Measurements from ENCODE around the gene AKIRIN2.
A peak's percentile ranks its signal among the peaks of the same experiment; 100 is the strongest.
"Not testable (repeated sequence)": the region's sequence is repeated elsewhere in the genome, so short reads cannot be mapped to it uniquely, and the experiment has no call there.

The AKIRIN2 gene

DNA sequence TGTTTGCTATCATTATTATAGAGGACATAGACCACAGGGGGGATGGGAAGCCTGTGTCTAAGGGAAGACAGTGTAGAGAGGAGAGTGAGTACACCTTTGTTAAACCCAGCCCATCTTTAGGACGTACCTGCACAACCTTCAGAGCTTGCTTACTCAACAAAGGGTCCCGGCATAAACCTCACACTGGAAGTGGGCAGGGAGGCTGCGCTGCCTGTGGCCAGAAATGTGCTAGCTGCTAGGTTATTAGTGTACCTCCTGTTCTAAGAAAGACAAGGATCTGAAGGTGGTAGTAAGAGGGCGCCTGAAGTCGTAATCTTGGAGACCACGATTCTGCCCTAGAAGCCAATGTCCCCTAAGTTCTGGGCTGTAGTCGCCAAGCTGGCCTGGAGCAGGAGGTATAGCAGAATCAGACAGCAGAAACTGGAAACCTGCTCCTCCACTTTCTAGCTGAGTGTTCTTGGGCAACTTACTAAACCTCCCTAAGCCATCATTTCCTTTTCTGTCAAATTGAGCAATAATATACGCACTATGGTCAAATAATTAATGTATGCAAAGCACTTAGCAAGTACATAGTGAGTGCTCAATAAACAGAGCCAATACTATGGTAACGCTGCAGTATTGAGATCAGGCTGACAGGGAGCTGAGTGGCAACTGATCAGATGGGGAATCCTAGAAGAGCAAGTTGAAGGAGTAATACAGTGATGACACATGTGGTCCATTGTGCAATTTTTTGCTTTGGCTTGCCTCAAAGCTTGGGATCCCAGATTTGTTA lies 16.8 kb upstream of the AKIRIN2 start:
- no peak for DNase-seq (ENCODE audit: low spot score)

DNA sequence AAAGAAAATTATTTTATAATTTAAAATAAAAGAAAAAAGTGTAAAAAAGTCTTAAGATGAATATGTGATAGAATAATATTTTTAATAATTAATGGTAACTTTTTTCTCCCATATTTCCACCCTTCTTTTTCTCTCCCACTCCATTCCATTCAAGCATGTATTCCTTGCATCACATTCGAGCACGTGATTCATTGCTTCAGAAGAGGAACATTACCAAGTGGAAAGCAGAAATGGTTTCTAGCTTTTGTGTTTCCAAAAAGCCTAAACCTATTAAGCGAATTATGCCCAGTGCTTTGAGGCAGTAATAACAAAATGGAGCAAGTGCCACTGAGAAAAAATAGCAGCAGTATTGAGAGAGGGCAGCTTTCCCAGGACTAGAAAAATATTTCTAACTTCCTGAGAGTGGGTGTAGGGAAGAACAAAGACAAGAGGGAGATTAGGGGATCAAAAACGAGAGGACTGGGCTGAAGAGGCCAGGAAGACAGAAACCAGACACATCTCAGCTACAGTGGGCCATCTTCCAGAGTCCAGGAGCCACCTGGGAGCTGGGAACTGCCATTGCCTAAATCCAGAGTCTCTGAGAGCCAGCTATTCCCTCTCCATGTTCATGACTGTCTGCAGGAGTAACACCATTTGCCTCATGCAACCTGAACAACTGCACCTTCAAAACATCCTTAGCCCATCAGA lies 15.0 kb upstream of the AKIRIN2 start:
- DNase-seq (ENCODE audit: low spot score): no peak

DNA sequence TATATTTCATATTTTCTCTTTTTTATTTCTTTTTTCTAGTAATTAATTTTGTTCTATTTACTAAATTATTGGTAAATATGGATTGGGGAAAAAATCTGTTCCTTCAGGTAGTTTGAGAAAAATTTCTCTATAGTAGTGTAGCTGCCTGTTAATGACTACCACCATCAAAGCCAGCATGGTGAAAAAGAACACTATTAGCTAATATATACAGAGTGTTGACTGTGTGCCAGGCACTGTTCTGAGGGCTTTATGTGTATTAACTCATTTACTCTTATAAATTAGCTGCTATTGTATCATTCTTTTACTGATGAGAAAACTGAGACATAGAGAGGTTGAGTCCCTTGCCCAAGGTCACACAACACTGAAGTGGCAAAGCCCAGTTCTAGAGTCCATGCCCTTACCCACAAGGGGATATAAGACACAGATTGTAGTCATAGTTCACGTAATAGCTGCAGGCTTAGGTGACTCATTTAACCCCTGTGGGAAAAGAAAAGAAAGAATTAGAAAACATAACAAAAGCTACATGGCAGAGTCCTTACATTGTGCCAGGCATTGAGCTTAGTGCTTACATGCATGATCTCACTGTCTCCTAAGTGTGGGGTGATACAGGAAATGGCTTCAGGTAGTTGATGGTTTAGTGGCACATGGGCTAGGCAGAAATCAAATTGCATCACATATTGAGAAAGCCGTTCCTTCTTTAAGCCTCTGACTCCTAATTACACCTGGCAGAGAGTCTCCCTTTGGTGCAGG lies 12.2 kb upstream of the AKIRIN2 start:
- no peak for DNase-seq (ENCODE audit: low spot score)

DNA sequence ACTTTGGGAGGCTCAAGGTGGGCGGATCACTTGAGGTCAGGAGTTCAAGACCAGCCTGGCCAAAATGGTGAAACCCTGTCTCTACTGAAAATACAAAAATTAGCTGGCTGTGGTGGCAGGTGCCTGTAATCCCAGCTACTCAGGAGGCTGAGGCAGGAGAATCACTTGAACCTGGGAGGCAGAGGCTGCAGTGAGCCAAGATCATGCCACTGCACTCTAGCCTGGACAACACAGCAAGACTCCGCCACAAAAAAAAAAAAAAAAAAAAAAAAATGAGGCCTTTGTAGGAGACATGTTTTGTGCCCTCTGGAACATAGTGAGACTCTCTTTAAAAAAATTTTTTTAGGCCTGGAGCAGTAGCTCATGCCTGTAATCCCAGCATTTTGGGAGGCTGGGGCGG lies 10.7 kb upstream of the AKIRIN2 start:
- DNase-seq (ENCODE audit: low spot score): not testable (repeated sequence)

DNA sequence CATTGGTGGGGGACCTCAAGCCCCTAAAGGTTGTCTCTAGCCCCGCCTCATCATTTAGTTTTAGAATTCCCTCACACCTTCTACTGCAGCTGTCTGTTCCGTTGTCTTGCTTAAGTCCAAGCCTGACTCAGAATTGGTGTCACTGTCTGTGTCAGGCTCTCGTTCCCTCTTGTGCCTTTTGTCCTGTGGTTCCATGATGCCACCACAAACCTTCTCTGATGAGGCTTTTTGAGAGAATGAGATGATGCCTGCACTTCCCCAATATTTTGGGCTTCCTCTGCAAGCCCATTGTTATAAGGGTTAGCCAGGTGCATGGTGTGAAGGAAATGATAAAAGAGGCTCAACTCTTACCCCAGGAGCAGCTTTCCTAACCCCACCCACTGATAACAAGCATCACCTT lies 8.1 kb upstream of the AKIRIN2 start:
- DNase-seq (ENCODE audit: low spot score): no peak

DNA sequence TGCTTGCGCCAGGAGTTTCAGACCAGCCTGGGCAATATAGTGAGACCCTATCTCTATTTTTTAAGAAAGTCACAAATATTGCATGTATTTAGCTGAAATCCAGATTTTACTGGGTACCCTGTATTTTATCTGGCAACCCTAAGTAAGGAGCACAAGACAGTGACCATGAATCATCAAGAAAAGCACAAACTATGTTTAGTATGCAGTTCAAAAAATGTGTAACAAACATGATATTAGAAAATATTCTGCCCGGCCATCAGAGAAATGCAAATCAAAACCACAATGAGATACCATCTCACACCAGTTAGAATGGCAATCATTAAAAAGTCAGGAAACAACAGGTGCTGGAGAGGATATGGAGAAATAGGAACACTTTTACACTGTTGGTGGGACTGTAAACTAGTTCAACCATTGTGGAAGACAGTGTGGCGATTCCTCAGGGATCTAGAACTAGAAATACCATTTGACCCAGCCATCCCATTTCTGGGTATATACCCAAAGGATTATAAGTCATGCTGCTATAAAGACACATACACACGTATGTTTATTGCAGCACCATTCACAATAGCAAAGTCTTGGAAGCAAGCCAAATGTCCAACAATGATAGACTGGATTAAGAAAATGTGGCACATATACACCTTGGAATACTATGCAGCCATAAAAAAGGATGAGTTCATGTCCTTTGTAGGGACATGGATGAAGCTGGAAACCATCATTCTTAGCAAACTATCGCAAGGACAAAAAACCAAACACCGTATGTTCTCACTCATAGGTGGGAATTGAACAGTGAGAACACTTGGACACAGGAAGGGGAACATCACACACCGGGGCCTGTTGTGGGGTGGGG lies 6.8 kb upstream of the AKIRIN2 start:
- not testable (repeated sequence) for DNase-seq (ENCODE audit: low spot score)

DNA sequence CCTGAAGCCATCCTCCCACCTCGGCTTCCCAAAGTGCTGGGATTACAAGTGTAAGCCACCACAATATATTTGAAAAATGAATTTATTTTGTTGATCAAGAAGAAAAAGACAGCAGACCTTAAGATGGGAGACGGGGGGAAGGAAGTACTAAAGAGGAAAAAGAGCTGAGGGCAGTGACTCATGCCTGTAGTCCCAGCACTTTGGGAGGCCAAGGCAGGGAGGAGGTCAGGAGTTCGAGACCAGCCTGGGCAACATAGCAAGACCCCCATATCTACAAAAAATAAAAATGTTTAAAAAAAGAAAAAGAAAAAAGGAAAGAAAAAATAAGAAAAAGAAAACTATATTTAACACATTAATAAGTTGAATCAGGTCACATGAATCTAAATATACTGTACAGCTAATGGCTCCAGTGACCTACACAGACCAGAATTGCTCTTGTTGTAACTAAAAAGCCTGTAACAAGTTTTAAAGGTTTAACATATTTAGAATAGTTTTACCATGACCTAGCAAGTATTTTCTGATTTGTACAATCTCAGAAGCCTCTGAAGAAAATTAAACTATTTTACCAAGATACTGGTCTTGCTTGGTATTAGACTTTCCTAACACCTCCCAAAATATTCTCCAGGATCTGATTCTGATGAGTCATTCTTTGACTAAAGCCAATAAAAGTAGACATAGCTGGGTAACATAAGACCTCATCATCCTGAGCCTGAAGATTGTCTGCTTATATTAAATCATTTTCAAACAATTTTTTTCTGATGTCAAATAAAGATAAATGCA lies 4.3 kb upstream of the AKIRIN2 start:
- DNase-seq (ENCODE audit: low spot score): no peak

DNA sequence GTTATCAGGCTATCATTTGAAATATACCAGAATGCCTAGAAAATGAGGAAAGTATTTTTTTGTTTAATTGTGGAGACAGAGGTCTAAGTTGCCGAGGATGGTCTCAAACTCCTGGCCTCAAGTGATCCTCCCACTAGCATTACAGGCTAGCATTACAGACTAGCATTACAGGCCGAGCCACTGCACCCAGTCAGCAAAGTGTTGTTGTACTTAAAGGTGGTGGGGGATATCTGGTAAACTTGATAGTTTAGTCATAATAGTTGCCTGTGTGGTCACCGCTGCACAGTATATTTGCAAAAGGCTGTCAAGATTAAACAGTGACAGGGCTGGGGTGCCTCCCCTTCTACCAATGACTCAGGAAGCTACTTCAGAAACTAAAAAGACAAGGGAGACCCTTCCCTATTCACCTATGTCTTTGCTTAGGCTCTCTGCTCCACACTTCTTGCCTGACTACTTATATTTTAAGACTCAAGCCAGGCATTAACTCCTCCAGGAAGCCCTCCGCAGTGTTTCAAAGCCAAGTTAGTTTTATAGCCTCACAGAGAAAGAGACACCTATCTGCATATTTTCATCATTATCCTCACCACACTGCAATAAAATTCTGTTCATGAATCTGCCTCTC lies 3.1 kb upstream of the AKIRIN2 start:
- no peak for DNase-seq (ENCODE audit: low spot score)

DNA sequence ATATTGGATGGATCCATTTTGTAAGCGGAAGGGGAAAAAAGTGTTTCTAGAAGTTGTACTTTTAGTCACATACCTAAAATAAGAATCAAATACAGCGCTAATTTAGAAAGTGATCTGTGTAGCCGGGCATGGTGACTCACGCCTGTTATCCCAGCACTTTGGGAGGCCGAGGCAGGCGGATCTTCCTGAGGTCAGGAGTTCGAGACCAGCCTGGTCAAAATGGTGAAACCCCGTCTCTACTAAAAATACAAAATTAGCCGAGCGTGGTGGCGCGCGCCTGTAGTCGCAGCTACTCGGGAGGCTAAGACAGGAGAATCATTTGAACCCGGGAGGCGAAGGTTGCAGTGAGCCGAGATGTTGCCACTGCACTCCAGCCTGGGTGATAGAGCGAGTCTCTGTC lies 1.0 kb upstream of the AKIRIN2 start:
- not testable (repeated sequence) for DNase-seq (ENCODE audit: low spot score)

DNA sequence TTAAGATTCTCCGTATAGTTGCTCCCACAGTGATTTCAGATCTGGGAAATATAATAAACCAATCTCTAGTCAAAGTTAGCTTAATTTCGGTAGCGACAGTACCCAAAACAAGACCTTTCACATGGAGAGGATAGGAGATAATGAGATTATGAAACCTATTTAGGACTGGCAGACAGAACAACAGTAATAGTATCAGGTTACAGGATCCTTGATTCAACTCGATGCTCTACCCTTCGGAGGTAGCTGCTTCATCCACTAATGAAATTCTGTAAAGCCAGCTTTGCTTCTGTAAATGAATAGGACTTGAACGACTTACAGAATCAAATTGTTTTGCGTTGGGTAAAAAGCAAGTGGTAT lies 534 bp upstream of the AKIRIN2 start:
- DNase-seq (ENCODE audit: low spot score): no peak

DNA sequence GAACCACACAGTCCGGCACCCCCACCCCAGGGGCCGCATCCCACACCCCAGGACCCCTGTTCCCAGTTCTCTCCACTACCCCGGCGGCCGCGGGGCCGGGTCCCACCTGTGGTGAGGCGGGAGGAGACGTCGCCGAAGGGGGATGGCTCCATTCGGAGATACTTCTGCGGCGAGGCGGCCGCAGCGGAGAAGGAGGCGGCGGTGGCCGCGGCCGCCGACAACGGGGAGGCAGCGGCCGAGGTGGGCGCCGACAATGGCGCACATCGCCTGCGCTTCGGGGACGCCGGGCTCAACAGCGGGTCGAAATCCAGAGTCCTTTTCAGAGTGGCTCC lies 723 bp downstream of the AKIRIN2 start:
- DNase-seq (ENCODE audit: low spot score): no peak

DNA sequence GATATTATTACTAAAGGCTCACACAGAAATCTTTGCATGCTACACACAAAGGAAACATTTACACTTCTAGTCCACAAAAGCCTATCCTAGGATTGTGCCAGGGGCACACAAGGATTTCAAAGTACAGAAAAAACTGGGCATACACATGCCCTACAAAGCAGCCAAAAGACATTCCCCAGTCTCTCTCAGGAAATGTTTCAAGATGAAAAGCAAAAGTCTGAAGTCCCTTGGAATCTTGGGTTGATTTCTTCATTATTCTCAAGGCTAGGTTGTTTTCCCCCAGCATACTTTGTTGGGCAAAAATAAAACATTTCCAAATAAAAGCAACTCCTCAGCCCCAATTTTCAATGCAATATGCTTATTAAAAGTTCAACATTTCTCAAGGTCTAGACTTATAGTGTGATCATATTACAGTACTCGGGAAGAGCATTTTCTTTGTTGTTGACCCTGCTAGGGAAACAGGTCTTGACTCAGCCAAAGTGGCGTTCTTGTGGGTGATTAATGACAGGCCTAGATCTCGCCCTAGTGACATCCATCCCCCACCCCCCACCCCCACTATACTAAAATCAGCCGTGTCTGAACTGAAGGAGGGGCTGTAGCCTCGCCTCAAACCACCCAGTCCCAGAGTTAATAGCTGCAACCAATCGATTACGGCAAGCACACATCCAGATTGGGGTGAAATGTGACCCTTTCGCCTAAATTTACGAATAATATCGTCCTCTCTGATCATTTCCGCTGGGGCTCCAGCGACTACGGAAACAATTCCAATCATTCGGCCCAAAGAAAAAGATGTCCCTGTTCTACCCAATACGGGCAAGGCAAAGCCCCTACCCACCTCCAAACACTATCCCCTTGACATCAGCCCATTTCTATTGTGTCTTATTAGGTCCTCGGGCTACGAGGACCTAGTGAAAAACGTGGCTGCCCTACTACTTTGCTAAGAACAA lies 1.4 kb downstream of the AKIRIN2 start:
- peak; percentile 66 for DNase-seq (ENCODE audit: low spot score)

DNA sequence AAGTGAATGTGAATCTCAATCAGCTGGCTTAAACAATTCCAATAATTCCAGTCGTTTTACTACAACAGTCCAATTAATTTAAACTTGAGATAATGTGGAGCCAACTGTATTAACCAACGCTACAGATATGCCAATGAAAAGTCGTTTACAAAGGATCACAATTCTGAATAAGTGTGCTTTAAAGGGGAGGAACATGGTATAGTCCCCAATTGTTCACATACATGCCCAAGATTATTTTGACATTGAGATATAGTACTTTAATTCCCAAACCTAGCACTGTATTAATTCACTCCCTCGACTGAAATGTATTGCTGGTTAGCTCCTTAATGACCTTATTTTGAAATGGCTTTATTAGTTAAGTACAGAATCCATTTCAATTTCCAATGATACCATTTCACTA lies 2.5 kb downstream of the AKIRIN2 start:
- DNase-seq (ENCODE audit: low spot score): peak; percentile 37

DNA sequence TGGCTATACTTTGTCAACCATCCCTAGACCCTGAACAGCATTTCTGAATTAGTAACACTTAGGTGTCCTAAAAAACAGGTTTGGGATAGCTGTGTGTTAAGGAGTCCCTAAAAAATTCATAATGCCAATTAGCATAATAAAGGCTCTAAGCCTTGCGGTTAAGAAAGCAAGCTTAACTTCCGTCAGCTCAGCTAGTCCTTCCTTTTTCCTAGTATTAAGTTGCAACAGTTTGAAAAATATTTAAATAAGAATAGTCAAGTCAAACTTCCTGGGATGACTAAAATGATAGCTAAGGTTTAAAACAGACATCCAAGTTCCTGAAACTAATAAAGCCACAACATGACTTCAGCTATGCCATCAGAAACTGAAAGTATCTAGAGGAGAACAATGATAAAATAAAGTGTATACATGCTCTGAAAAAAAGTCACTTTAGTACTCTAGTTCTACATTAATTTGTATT lies 3.5 kb downstream of the AKIRIN2 start:
- DNase-seq (ENCODE audit: low spot score): peak; percentile 27

DNA sequence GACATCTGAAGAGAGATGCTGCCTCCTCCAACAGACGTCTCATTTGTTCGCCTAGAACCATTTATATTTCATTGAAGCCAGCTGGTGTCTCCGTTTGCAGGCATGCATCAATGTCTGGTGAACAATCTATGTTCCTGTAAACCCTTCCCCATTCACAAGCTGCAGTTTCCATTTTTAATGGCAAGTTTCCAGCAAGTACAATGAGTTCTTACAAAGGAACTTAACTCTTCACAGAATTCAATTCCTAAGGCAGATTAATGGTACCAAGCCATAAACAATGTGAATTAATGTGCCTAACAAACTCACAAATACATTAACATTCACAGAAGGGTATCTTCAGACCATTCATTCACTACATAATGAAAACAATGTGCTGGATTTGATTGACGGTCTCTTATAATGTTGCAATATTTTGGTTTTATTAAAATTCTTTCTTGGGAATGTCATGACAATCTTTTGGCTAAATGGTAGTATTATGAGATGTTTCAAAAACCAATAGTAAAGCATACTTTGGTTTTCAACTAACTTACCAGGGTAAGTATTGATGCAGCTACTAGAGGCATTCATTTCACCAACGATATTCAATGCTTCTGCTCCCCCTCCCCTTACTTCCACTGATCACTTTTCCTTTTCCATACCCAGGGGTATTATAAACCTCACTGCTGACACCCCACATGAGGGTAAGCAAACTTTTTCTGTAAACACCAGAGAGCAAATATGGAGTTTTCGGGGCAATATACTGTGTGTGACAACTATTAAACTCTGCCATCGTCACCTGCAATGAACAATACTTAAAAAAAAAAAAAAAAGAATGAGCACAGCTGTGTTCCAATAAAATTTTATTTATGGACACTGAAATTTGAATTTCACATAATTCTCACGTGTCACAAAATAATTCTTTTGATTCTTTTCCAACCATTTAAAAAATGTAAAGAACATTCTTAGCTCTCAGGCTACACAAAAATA lies 4.2 kb downstream of the AKIRIN2 start:
- DNase-seq (ENCODE audit: low spot score): no peak

DNA sequence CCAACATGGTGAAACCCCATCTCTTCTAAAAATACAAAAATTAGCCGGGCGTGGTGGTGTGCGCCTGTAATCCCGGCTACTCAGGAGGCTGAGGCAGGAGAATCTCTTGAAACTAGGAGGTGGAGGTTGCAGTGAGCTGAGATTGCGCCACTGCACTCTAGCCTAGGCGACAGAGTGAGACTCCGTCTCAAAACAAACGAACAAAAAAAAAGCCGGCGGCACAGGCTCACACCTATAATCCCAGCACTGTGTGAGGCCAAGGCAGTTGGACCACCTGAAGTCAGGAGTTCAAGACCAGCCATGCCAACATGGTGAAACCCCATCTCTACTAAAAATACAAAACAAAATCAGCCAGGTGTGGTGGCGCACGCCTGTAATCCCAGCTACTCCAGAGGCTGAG lies 5.2 kb downstream of the AKIRIN2 start:
- not testable (repeated sequence) for DNase-seq (ENCODE audit: low spot score)

DNA sequence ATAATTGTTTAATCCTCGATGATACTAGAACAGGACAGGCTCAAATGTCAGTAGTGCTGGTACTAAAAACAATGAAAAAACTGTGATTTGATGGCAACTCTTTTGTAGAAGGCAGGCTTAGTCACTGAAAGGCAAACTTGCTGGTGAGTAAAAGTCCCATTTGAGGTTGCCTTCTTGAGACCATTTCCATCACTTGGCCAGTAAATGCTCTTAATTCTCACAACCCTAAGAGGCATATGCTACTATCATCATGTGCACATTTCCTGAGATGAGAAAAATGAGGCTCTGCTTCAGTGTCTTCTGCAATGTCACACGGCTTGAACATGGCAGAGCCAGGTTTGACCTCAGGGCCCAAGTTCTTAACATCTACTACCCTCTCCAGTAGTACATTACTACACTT lies 9.9 kb downstream of the AKIRIN2 start:
- DNase-seq (ENCODE audit: low spot score): no peak

DNA sequence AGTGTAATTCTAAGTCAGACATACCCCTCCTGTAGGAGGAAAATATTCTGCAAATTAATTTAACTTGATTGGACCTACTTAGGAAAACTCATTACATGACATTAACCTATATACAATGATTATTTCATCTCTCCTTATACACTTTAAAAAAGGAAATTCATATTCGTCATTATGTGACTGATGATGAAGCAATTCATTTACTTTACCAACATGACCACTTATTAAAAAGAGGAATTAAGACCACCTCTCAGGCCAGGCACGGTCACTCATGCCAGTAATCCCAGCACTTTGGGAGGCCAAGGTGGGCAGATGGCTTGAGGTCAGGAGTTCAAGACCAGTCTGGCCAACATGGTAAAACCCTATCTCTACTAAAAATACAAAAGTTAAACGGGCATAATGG lies 11.6 kb downstream of the AKIRIN2 start:
- no peak for DNase-seq (ENCODE audit: low spot score)

DNA sequence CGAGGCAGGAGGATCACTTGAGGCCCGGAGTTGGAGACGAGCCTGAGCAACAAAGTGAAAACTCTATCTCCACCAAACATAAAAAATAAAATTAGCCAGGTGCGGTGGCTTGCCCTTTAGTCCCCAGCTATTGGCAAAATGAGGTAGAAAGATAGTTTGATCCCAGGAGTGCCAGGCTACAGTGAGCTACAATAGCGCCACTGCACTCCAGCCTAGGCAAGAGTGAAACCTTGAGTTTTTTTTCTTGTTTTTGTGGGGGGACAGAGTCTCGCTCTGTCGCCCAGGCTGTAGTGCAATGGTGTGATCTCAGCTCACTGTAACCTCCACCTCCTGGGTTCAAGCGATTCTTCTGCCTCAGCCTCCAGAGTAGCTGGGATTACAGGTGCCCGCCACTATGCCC lies 14.1 kb downstream of the AKIRIN2 start:
- DNase-seq (ENCODE audit: low spot score): not testable (repeated sequence)

All from hematopoietic multipotent progenitor cell treated with erythropoietin and hydrocortisone succinate and interleukin-3 and kit ligand, for 17 days (in vitro differentiated cells).